GM23248 (cell line): ENCODE measurements around the gene PLA2G2C. TPM values are rescaled to one million over a fixed set of nuclear protein-coding genes. Genes with fewer than 3 reads are reported as not detected.
"Not testable (repeated sequence)": the region's sequence is repeated elsewhere in the genome, so short reads cannot be mapped to it uniquely, and the experiment has no call there.

ENCODE experiments used
- DNase-seq: peaks from one replicate; pipeline ENCODE4 v3.0.0-alpha.2; 2015
- H2AFZ ChIP-seq: fragments of 200-600 bp; sonication (generic); 2 replicates; pipeline ENCODE4 v1.6.1; 2016; ENCODE audit warnings: antibody characterized with exemption
- H3F3A ChIP-seq: fragments of 200-600 bp; sonication (generic); 2 replicates; pipeline ENCODE4 v1.6.1; 2016; ENCODE audit warnings: mild to moderate bottlenecking, antibody characterized with exemption, mixed run types; ENCODE audit not compliant: insufficient read depth
- H3K27ac ChIP-seq: fragments of 200-600 bp; sonication (generic); 2 replicates; pipeline ENCODE4 v1.5.1; 2016; ENCODE audit warnings: mild to moderate bottlenecking
- H3K27me3 ChIP-seq: fragments of 200-600 bp; sonication (generic); replicated peaks from 2 replicates; pipeline ENCODE4 v1.6.1; 2016; ENCODE audit warnings: mild to moderate bottlenecking; ENCODE audit not compliant: insufficient read depth
- H3K36me3 ChIP-seq: fragments of 200-600 bp; sonication (generic); 2 replicates; pipeline ENCODE4 v1.6.1; 2016; ENCODE audit warnings: low read depth, mild to moderate bottlenecking
- H3K4me1 ChIP-seq: fragments of 200-600 bp; sonication (generic); 2 replicates; pipeline ENCODE4 v1.6.1; 2016; ENCODE audit warnings: mild to moderate bottlenecking; ENCODE audit not compliant: insufficient read depth
- H3K4me2 ChIP-seq: fragments of 200-600 bp; sonication (generic); one replicate; pipeline ENCODE4 v1.6.1; 2016; ENCODE audit warnings: mild to moderate bottlenecking; ENCODE audit not compliant: unreplicated experiment
- H3K4me3 ChIP-seq: fragments of 200-600 bp; sonication (generic); 2 replicates; pipeline ENCODE4 v1.5.1; 2016; ENCODE audit warnings: mild to moderate bottlenecking
- H3K79me2 ChIP-seq: fragments of 200-600 bp; sonication (generic); 2 replicates; pipeline ENCODE4 v1.6.1; 2016; ENCODE audit warnings: mild to moderate bottlenecking; ENCODE audit not compliant: insufficient read depth
- H3K9ac ChIP-seq: fragments of 200-600 bp; sonication (generic); 2 replicates; pipeline ENCODE4 v1.6.1; 2016; ENCODE audit warnings: mild to moderate bottlenecking
- H3K9me2 ChIP-seq: fragments of 200-600 bp; sonication (generic); 2 replicates; pipeline ENCODE4 v1.6.1; 2016; ENCODE audit warnings: mixed run types, mild to moderate bottlenecking, moderate library complexity; ENCODE audit not compliant: insufficient read depth
- H3K9me3 ChIP-seq: fragments of 200-600 bp; sonication (generic); one replicate; pipeline ENCODE4 v1.6.1; 2017; ENCODE audit warnings: low read depth
- H4K20me1 ChIP-seq: fragments of 200-600 bp; sonication (generic); 2 replicates; pipeline ENCODE4 v1.6.0; 2016; ENCODE audit not compliant: insufficient read depth
- EZH2 ChIP-seq: fragments of 200-600 bp; sonication (generic); IDR thresholded peaks from 2 replicates; pipeline ENCODE4 v1.6.1; 2018; ENCODE audit warnings: antibody characterized with exemption, mild to moderate bottlenecking; ENCODE audit not compliant: insufficient read depth, poor library complexity, severe bottlenecking
- EZH2phosphoT487 ChIP-seq: fragments of 200-600 bp; sonication (generic); IDR thresholded peaks from 2 replicates; pipeline ENCODE4 v1.6.1; 2018; ENCODE audit warnings: antibody characterized with exemption, moderate library complexity, mild to moderate bottlenecking, low read depth; ENCODE audit not compliant: insufficient read depth
- WGBS, 2 experiments: methylation state at CpG; one replicate each; pipeline ENCODE4 v1.1.6; 2015 to 2017; ENCODE audit warnings: low lambda C conversion rate in 2 of 2, low coverage in 1 of 2; ENCODE audit errors: missing lambda C conversion rate in 2 of 2; 5-methylcytosine and 5-hydroxymethylcytosine counted together
- in situ Hi-C: fragments of 300-500 bp; cut with MboI; formaldehyde crosslinking; loops from 2 replicates; pipeline ENCODE4 v1.15.0; 2020
- polyA plus RNA-seq: library from polyadenylated mRNA; unstranded; fragments of >200 nt; fragmentation: Nextera tagmentation; extraction: Ambion mirVana; gene quantifications from 2 replicates; pipeline ENCODE4 v1.2.1, GENCODE V29; 2016
- total RNA-seq: library from RNA; depleted of rRNA; stranded (reverse); fragments of >200 nt; shearing (Covaris generic); gene quantifications from 2 replicates; pipeline ENCODE4 v1.2.3, GENCODE V29; 2014

The PLA2G2C gene
- total and polyA plus RNA-seq, 2 experiments from 2014 or later = not detected

DNA sequence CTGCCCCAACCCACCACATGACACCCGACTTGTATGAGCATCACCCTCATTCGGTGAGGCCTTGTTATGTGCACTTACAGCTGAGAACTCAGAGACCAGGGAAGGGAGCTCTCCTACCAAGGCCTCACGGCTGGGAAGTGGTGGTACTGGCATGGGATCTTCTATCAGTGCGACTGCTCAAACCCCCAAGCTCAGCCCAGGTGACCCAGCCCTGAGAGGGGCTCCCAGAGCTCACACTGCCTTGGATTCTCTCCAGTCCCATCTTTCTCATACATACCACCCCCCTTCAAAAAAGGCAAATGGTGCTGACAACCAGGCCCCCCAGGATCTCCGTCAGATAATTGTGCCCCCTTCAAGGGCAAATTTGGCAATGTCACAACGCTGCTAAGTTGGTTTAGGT, 48.0 kb downstream of the PLA2G2C start:
- DNase-seq = no peak
- no peaks in the 10 kb centered on the region for H3K9me2 ChIP-seq
- H3K27ac ChIP-seq = no peak overlapping the region
- H3K79me2 ChIP-seq = no peaks in the 10 kb centered on the region
- H3K27me3 ChIP-seq = no peaks in the 10 kb centered on the region; the same call in 1 of the 2 replicates
- no peaks in the 10 kb centered on the region for H4K20me1 ChIP-seq
- H3F3A ChIP-seq = no peaks in the 10 kb centered on the region
- WGBS, 2 experiments = 73 to 77% methylated on average over 6 of the region's 6 CpGs
- no peaks in the 10 kb centered on the region for H3K36me3 ChIP-seq
- no peak overlapping the region for H3K4me3 ChIP-seq
- no peak overlapping the region for H3K9ac ChIP-seq
- no peak overlapping the region for H3K4me2 ChIP-seq
- TF ChIP-seq EZH2 = no peak
- TF ChIP-seq EZH2phosphoT487 = no peak
- in situ Hi-C loops = no loop called here
- no peaks in the 10 kb centered on the region for H3K4me1 ChIP-seq
- no peak overlapping the region for H2AFZ ChIP-seq
- H3K9me3 ChIP-seq = no peaks in the 10 kb centered on the region

DNA sequence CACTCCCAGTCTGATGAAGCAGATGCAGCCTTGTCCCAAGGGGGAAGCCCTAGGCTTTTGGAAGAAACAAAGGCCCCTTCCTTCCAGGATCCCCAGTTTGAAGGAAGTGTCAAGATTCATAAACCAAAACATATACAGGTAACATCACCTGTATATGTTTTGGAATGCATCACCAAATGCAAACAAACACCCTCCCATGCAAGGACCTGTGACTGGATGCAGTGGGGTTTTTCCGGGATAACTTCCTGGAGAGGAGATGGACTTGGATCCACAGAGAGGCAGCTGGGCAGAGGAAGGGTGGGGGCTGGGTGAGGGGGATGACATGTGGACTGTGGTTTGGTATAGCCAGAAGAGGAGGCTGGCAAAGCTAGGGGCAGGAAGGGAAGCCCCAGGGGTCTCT, 48.7 kb downstream of the PLA2G2C start:
- Histone ChIP-seq H3K4me1 (no peaks in the 10 kb centered on the region), H4K20me1 (no peaks in the 10 kb centered on the region), H3F3A (no peaks in the 10 kb centered on the region), H3K9ac (no peak overlapping the region), H3K9me2 (no peaks in the 10 kb centered on the region), H3K4me2 (no peak overlapping the region), H3K36me3 (no peaks in the 10 kb centered on the region), H2AFZ (no peak overlapping the region), H3K27ac (no peak overlapping the region), H3K79me2 (no peaks in the 10 kb centered on the region), H3K9me3 (no peaks in the 10 kb centered on the region), H3K27me3 (no peaks in the 10 kb centered on the region), H3K4me3 (no peak overlapping the region)
- in situ Hi-C loops = no loop called here
- no peak for TF ChIP-seq EZH2phosphoT487
- TF ChIP-seq EZH2 = no peak
- 48 to 54% methylated on average over 1 of the region's 1 CpG for WGBS, 2 experiments
- no peak for DNase-seq

DNA sequence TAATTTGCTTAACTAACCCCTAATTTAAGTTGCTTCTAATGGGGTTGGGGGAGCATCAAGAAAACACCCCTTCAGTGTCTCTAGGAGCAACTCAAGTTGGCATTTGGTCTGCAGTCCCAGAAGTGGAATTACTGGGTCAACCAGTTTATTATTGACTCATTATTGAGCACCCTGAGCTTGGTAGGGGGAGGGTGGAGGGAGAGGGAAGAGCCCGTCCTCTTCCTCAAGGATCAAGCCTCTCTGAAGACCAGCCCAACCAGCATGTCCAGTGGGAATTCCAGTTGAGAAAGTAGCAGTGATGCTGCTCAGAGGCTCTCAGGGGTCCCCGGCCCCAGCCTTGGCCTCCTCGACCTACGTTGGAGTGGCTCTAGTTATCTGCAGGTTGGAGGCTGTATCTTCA, 49.3 kb downstream of the PLA2G2C start:
- Histone ChIP-seq H3K4me1 (no peaks in the 10 kb centered on the region), H3K36me3 (no peaks in the 10 kb centered on the region), H3K9me2 (no peaks in the 10 kb centered on the region), H3K9me3 (no peaks in the 10 kb centered on the region), H3K9ac (no peak overlapping the region), H3F3A (no peaks in the 10 kb centered on the region), H4K20me1 (no peaks in the 10 kb centered on the region), H3K79me2 (no peaks in the 10 kb centered on the region), H3K27me3 (no peaks in the 10 kb centered on the region), H3K4me3 (no peak overlapping the region), H3K27ac (no peak overlapping the region), H2AFZ (no peak overlapping the region), H3K4me2 (no peak overlapping the region)
- TF ChIP-seq EZH2 (no peak), EZH2phosphoT487 (no peak)
- in situ Hi-C loops = no loop called here
- WGBS, 2 experiments = 75 to 87% methylated on average over 4 of the region's 4 CpGs
- no peak for DNase-seq

GRCh38 chr1:20136249-20136648, 50.1 kb downstream of the PLA2G2C start:
- H3F3A ChIP-seq = no peaks in the 10 kb centered on the region
- TF ChIP-seq EZH2phosphoT487 (no peak), EZH2 (no peak)
- H3K9me2 ChIP-seq = no peaks in the 10 kb centered on the region
- H4K20me1 ChIP-seq = no peaks in the 10 kb centered on the region
- no peak overlapping the region for H3K4me2 ChIP-seq
- H3K4me1 ChIP-seq = no peaks in the 10 kb centered on the region
- H3K27ac ChIP-seq = no peak overlapping the region
- no peak overlapping the region for H3K4me3 ChIP-seq
- no peaks in the 10 kb centered on the region for H3K27me3 ChIP-seq
- no peaks in the 10 kb centered on the region for H3K79me2 ChIP-seq
- H3K9me3 ChIP-seq = no peaks in the 10 kb centered on the region
- no peak overlapping the region for H2AFZ ChIP-seq
- in situ Hi-C loops = no loop called here
- no peaks in the 10 kb centered on the region for H3K36me3 ChIP-seq
- no peak for DNase-seq
- 74 to 80% methylated on average over 3 of the region's 3 CpGs for WGBS, 2 experiments
- H3K9ac ChIP-seq = no peak overlapping the region

GRCh38 chr1:20134995-20135394, 51.3 kb downstream of the PLA2G2C start:
- TF ChIP-seq EZH2 (no peak), EZH2phosphoT487 (no peak)
- no peak overlapping the region for H3K4me2 ChIP-seq
- no peaks in the 10 kb centered on the region for H3K9me2 ChIP-seq
- DNase-seq = no peak
- H3K4me3 ChIP-seq = no peak overlapping the region
- no peaks in the 10 kb centered on the region for H3K4me1 ChIP-seq
- no peaks in the 10 kb centered on the region for H3K79me2 ChIP-seq
- H3K27ac ChIP-seq = no peak overlapping the region
- H2AFZ ChIP-seq = no peak overlapping the region
- no peaks in the 10 kb centered on the region for H3F3A ChIP-seq
- H3K9me3 ChIP-seq = no peaks in the 10 kb centered on the region
- in situ Hi-C loops = no loop called here
- WGBS, 2 experiments = 67 to 68% methylated on average over 3 of the region's 3 CpGs
- no peaks in the 10 kb centered on the region for H4K20me1 ChIP-seq
- no peaks in the 10 kb centered on the region for H3K27me3 ChIP-seq
- no peaks in the 10 kb centered on the region for H3K36me3 ChIP-seq
- H3K9ac ChIP-seq = no peak overlapping the region

DNA sequence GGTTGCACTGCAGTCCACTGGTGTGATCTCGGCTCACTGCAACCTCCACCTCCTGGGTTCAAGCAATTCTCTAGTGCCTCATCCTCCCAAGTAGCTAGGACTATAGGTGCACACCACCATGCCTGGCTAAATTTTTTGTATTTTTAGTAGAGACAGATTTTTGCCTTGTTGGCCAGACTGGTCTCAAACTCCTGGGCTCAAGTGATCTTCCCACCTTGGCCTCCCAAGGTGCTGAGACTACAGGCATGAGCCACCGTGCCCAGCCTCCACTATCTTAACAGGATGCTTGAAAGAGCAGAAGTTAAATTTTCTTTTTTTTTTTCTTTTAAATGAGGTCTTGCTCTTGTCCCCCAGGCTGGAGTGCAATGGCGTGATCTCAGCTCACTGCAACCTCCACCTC, 55.8 kb downstream of the PLA2G2C start:
- H3K27ac ChIP-seq, H3K79me2 ChIP-seq, H3K4me3 ChIP-seq, H3K9me2 ChIP-seq, DNase-seq, H2AFZ ChIP-seq, H3F3A ChIP-seq, H3K4me2 ChIP-seq, H3K27me3 ChIP-seq, H3K4me1 ChIP-seq, in situ Hi-C loops, H3K36me3 ChIP-seq, H3K9ac ChIP-seq, H3K9me3 ChIP-seq, H4K20me1 ChIP-seq: not testable (repeated sequence)
- WGBS, 2 experiments = 53 to 60% methylated on average over 3 of the region's 3 CpGs
